MM.1S (cell line): ENCODE measurements around the gene FAM153A.
"Not testable (repeated sequence)": the region's sequence is repeated elsewhere in the genome, so short reads cannot be mapped to it uniquely, and the experiment has no call there.

Source experiments
- EZH2 ChIP-seq: fragments of 300-600 bp; sonication (generic); optimal IDR thresholded peaks from 2 replicates; pipeline ENCODE3; 2017; ENCODE audit warnings: low read depth, mild to moderate bottlenecking, antibody characterized with exemption, low read length, mixed read lengths
- TF ChIP-seq, protein P1 (sequence below): fragments of 300-600 bp; sonication (generic); IDR thresholded peaks from 2 replicates; pipeline ENCODE4 v1.5.1; 2016; ENCODE audit warnings: antibody characterized with exemption, low read length, mixed read lengths

- TF ChIP-seq EZH2, result not testable (repeated sequence)
- TF ChIP-seq, protein P1, sequence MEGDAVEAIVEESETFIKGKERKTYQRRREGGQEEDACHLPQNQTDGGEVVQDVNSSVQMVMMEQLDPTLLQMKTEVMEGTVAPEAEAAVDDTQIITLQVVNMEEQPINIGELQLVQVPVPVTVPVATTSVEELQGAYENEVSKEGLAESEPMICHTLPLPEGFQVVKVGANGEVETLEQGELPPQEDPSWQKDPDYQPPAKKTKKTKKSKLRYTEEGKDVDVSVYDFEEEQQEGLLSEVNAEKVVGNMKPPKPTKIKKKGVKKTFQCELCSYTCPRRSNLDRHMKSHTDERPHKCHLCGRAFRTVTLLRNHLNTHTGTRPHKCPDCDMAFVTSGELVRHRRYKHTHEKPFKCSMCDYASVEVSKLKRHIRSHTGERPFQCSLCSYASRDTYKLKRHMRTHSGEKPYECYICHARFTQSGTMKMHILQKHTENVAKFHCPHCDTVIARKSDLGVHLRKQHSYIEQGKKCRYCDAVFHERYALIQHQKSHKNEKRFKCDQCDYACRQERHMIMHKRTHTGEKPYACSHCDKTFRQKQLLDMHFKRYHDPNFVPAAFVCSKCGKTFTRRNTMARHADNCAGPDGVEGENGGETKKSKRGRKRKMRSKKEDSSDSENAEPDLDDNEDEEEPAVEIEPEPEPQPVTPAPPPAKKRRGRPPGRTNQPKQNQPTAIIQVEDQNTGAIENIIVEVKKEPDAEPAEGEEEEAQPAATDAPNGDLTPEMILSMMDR, result not testable (repeated sequence)
Measured at GRCh38 chr5:177763737-177764508, 18.8 kb downstream of the FAM153A start.
